GM19395 (cell line): ENCODE measurements around the gene MAPK1.
"Not testable (repeated sequence)": the region's sequence is repeated elsewhere in the genome, so short reads cannot be mapped to it uniquely, and the experiment has no call there.

ENCODE experiments used
- ATAC-seq: cut with Tn5 transposase; IDR thresholded peaks from one replicate; pipeline ENCODE4 v1.9.1; 2021; ENCODE audit warnings: mild to moderate bottlenecking, moderate library complexity; ENCODE audit not compliant: unreplicated experiment

MAPK1 gene

DNA sequence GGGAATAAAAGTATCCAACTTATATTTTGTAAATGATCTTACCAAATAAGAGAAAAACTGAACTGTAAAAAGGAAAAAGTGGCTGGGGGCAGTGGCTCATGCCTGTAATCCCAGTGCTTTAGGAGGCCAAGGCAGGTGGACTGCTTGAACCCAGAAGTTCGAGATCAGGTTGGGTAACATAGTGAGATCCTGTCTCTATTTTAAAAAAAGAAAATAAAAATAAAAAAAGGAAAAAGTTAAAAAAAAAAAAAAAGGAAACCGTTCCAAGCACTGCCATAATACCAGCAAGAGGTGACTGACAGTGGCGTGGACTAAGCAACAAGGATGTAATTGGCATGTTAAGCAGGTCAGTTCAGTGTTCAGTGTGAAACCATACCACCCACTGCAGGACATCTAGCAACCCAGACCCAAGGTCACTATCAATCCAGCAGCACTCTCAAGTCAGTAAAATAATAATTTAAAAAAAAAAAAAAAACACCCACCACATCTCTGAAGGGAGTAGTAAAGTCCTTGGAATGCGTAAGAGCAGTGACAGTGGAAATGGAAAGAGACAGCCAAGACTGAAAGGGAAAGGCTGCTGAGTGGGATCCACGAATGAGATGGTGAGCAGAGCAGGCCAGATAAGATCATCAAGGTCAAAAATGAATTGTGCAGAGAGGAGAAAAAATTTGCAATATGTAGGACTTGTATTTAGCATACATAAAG lies 43.6 kb downstream of the MAPK1 start:
- no peak for ATAC-seq

- ATAC-seq = no peak
Observed at GRCh38 chr22:21819183-21819770, 48.2 kb downstream of the MAPK1 start.

DNA sequence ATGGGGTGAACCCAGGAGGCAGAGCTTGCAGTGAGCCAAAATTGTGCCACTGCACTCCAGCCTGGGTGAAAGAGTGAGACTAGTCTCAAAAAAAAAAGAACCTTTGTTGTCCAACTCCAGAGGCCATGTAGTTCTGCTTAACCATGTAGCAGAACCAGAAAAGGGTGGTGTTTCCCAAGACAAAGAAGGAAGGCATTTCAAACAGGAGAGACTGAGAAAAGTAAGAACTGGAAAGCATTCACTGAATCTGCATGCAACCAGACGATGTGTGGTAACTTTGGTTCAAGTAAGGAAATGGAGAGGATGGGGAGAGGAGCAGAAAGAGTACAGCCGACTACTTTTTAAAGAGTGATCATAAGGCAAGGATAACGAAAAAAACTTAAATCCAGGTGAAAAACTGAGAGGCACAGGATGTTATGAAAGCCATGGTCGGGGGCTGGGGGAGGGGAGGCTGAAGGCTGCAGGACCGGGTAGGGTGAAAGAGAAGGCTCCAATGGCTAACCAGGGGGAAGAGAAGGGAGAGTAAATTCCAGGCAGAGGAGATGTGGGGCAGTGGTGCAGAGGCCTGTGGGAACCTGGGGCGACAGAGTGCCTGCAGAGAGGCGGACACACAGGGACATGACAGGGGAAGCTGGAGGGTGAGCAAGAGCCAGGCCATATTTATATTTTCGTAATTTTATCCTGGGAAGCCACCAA lies 48.8 kb downstream of the MAPK1 start:
- ATAC-seq = no peak

DNA sequence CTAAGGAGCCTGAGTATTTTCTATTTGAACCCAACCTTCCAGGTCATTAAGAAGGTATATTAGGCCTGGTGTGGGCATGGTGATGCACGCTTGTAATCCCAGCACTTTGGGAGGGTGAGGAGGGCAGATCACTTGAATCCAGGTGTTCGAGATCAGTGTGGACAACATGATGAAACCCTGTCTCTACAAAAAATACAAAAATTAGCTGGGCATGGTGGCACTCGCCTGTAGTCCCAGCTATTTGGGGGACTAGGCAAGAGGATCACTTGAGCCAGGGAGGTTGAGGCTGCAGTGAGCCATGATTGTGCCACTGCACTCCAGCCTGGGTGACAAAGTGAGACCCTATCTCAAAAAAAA lies 50.0 kb downstream of the MAPK1 start:
- not testable (repeated sequence) for ATAC-seq

DNA sequence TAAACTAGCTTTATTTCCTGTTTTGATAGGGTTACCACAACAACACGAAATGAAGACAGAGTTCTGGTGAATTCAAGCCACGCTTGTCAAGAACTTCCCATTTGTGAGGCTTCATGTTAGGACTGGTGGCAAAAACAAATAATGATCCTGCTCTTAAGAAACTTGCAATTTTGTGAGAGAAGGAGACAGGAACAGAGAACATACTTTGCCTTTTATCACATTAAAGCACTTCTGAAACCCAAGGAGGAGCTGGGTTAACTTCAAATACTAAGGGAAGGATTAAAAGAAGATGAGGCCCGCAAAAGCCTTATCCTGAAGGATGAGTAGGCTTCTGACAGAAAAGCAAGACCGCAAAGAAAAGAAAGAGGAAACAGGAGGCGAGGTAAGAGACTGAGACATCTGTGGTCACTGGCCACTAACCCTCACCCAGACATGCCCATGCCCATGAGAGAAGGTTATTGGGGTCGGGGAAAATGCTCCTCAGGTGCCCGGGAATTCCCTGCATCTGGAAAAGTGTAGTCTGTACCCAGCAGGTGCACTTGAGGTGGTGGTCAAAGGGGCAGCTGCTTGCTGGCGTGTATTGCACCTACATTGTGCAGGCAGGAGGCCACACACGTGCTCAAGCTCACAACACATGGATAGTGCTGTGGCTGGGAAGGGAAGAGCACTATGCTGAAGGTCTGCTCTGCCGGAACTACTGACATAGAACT lies 50.5 kb downstream of the MAPK1 start:
- ATAC-seq = no peak

DNA sequence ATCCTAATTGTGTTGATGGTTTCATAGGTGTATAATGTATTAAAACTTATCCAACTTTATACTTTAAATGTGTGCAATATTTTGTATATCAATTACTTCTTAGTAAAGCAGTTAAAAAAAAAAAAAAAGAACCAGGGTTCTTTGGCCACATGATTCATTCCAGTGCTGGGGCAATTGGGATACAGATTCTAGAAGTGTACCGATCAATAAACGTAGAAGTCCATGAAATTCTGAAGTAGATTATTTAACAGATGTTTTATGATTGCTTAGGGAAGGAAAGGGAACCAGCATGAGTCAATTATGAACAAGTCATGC lies 51.0 kb downstream of the MAPK1 start:
- no peak for ATAC-seq

GRCh38 chr22:21815958-21816357 lies 51.5 kb downstream of the MAPK1 start:
- no peak for ATAC-seq

- ATAC-seq = no peak
Observed at GRCh38 chr22:21815357-21815756, 52.1 kb downstream of the MAPK1 start.

- no peak for ATAC-seq
Observed at GRCh38 chr22:21811982-21812381, 55.5 kb downstream of the MAPK1 start.

- no peak for ATAC-seq
Observed at GRCh38 chr22:21807544-21808529, 59.6 kb downstream of the MAPK1 start.

DNA sequence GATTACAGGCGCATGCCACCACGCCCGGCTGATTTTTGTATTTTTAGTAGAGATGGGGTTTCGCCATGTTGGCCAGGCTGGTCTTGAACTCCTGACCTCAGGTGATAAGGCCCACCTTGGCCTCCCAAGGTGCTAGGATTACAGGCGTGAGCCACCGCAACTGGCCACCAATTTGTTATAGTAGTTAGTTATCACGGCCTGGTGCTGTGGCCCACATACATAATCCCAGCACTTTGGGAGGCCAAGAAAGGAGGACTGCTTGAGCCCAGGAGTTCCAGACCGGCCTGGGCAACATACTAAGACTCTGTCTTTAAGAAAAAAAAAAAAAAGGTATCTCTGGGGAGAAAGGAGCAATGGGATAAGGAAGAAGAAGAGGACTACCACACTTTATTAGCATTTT lies 62.1 kb downstream of the MAPK1 start:
- not testable (repeated sequence) for ATAC-seq

DNA sequence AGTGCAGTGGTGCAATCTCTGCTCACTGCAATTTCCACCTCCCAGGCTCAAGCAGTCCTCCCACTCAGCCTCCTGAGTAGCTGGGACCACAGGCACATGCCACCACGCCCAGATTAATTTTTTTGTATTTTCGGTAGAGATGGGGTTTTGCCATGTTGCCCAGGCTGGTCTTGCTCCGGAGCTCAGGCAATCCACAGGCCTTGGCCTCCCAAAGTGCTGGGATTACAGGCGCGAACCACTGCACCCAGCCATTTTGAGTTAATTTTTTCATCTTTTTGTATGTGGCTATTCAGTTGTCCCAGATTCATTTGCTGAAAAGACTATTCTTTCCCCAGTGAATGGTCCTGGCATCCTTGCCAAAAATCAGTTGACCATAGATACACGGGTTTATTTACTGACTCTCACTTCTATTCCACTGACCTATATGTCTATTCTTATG lies 63.6 kb downstream of the MAPK1 start:
- no peak for ATAC-seq

GRCh38 chr22:21802673-21803072 lies 64.8 kb downstream of the MAPK1 start:
- no peak for ATAC-seq

- no peak for ATAC-seq
Observed at GRCh38 chr22:21802056-21802455, 65.4 kb downstream of the MAPK1 start.

DNA sequence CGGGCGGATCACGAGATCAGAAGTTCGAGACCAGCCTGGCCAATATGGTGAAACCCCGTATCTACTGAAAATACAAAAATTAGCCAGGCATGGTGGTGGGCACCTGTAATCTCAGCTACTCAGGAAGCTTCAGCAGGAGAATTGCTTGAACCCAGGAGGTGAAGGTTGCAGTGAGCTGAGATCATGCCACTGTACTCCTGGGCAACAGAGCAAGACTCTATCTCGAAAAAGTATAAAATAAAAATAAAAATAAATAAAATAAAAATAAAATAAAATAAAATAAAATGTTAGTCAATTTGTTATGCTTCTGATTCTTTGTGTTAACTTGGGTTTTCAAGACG lies 66.2 kb downstream of the MAPK1 start:
- ATAC-seq = not testable (repeated sequence)

GRCh38 chr22:21800552-21801303 lies 66.7 kb downstream of the MAPK1 start:
- ATAC-seq = no peak

GRCh38 chr22:21797444-21798221 lies 69.8 kb downstream of the MAPK1 start:
- ATAC-seq = no peak

DNA sequence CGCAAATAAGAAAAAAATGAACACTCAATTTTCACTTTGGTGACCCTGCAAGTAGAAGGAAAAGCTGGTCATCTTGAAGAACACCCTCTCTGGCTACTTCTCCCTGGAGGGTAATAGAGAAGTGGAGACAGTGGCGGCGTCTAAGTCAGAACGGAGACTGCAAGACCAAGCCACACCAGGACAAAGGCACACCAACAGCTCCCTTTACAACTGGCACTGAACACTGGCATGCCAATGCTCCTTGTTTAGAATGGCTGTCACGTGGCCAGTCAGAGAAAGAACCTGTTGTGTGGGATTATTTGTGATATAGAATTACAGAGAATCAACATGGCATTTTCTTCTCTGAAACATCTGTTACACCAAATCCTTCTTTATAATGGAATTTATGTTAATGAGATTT lies 70.6 kb downstream of the MAPK1 start:
- ATAC-seq = no peak

- no peak for ATAC-seq
Observed at GRCh38 chr22:21796231-21796630, 71.2 kb downstream of the MAPK1 start.
